Suprapubic skin (tissue), 4 donors: ENCODE results near the gene THG1L. TPM values are rescaled to one million over a fixed set of nuclear protein-coding genes. Genes with fewer than 3 reads are reported as not detected.

Experiments
- DNase-seq, 2 donors: peaks; one replicate each; pipeline ENCODE4 v3.0.0-alpha.2; 2019; ENCODE audit warnings: low spot score in 2 of 2
- H3K27ac ChIP-seq: fragments of 200-600 bp; sonication (generic); one replicate; pipeline ENCODE4 v1.5.1; 2019
- H3K27me3 ChIP-seq: fragments of 200-600 bp; sonication (generic); one replicate; pipeline ENCODE4 v1.5.1; 2019
- H3K36me3 ChIP-seq: fragments of 200-600 bp; sonication (generic); one replicate; pipeline ENCODE4 v1.5.1; 2019
- H3K4me1 ChIP-seq: fragments of 200-600 bp; sonication (generic); one replicate; pipeline ENCODE4 v1.5.1; 2019
- H3K4me3 ChIP-seq: fragments of 200-600 bp; sonication (generic); one replicate; pipeline ENCODE4 v1.5.1; 2019; ENCODE audit warnings: mild to moderate bottlenecking
- H3K9me3 ChIP-seq: fragments of 200-600 bp; sonication (generic); one replicate; pipeline ENCODE4 v1.5.1; 2019
- EP300 ChIP-seq: sonication (generic); formaldehyde crosslinking; IDR thresholded peaks from one replicate; pipeline ENCODE4 v1.6.1; 2017; ENCODE audit warnings: antibody characterized with exemption
- POLR2A ChIP-seq, 2 donors: fragments of 450-650 bp; IDR thresholded peaks; one replicate each; pipeline ENCODE4 v1.6.1; 2017; ENCODE audit warnings: antibody characterized with exemption in 2 of 2, mild to moderate bottlenecking in 2 of 2, moderate library complexity in 2 of 2
- POLR2AphosphoS5 ChIP-seq, 3 donors: sonication (generic); formaldehyde crosslinking; IDR thresholded peaks; one replicate each; pipeline ENCODE4 v1.6.1; 2017; ENCODE audit warnings: antibody characterized with exemption in 3 of 3
- WGBS: methylation state at CpG from one replicate; pipeline ENCODE4 v1.1.5; 2018; 5-methylcytosine and 5-hydroxymethylcytosine counted together
- total RNA-seq, 4 donors: library from RNA; depleted of rRNA; stranded (reverse); fragments of >200 nt; gene quantifications; one replicate each; pipeline ENCODE4 v1.1.0, GENCODE V29; 2016
- TF ChIP-seq, protein P1 (sequence below), 2 donors: fragments of 200-600 bp in 1 of 2; fragments of 450-650 bp in 1 of 2; sonication (generic) in 1 of 2; IDR thresholded peaks; one replicate each; pipeline ENCODE4 v1.5.1; 2016 to 2019; ENCODE audit warnings: antibody characterized with exemption in 2 of 2, mild to moderate bottlenecking in 1 of 2, moderate library complexity in 1 of 2

Gene THG1L
- total RNA-seq, 4 donors from 2014 or later: 5.1 to 14.5 (median 11.0) TPM

DNA sequence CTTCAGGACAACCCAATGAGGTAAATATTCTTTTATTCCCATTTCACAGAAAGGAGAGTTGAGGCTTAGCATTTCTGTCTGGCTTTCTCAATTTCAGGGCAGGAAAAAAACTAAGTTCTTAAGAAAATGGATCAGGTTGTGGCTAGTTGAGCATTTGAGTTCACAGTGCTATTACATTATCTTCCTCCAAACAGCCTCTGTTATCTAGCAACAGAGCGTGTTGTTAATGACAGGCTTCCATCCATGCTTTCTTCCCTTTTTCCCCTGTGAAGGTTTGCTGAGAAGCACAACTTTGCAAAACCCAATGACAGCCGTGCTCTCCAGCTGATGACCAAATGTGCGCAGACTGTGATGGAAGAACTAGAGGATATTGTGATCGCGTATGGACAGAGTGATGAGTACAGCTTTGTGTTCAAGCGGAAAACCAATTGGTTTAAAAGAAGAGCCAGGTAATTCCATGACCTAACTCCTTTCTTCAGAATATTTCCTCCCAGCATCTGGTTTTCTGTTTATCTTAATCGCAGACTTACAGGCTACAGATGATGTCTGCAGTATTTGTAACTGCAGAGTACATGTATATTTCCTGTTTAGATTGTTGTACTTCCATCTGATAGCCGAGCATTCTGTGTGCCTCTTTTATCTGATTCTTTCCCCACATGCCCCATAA, 1.5 kb downstream of the THG1L start:
- peaks cover 13% of the 10 kb centered on the region for H3K4me1 ChIP-seq
- H3K9me3 ChIP-seq: no peaks in the 10 kb centered on the region
- WGBS: 92% methylated on average over 8 of the region's 8 CpGs

DNA sequence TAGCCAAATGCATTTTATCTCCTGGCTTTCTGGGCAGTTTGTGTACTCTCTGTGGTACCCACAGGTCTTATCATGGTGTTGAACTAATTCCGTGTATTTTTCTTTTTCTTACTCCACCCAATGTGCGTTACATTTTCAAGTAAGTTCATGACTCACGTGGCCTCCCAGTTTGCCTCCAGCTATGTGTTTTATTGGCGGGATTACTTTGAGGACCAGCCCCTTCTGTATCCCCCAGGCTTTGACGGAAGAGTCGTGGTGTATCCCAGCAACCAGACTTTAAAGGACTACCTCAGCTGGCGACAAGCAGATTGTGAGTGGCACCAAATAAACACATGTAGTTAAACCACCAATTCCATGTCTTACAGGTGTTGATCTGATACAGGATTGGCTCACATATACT, 3.2 kb downstream of the THG1L start:
- H3K27ac ChIP-seq: no peak overlapping the region
- H3K36me3 ChIP-seq: peaks cover 53% of the 10 kb centered on the region
- no peaks in the 10 kb centered on the region for H3K9me3 ChIP-seq
- H3K4me1 ChIP-seq: peaks cover 13% of the 10 kb centered on the region
- TF ChIP-seq, protein P1, sequence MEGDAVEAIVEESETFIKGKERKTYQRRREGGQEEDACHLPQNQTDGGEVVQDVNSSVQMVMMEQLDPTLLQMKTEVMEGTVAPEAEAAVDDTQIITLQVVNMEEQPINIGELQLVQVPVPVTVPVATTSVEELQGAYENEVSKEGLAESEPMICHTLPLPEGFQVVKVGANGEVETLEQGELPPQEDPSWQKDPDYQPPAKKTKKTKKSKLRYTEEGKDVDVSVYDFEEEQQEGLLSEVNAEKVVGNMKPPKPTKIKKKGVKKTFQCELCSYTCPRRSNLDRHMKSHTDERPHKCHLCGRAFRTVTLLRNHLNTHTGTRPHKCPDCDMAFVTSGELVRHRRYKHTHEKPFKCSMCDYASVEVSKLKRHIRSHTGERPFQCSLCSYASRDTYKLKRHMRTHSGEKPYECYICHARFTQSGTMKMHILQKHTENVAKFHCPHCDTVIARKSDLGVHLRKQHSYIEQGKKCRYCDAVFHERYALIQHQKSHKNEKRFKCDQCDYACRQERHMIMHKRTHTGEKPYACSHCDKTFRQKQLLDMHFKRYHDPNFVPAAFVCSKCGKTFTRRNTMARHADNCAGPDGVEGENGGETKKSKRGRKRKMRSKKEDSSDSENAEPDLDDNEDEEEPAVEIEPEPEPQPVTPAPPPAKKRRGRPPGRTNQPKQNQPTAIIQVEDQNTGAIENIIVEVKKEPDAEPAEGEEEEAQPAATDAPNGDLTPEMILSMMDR (IDR thresholded peaks at IDR 0.05): no peak
- TF ChIP-seq POLR2A (IDR thresholded peaks at IDR 0.05) (no peak), EP300 (no peak), POLR2AphosphoS5 (IDR thresholded peaks at IDR 0.05) (no peak)
- WGBS: 59% methylated on average over 7 of the region's 7 CpGs
- DNase-seq: no peak
- H3K27me3 ChIP-seq: no peaks in the 10 kb centered on the region
- no peak overlapping the region for H3K4me3 ChIP-seq

More for the DNA sequence above, 1.5 kb downstream of the THG1L start:
- DNase-seq: no peak
- Histone ChIP-seq H3K27ac (no peak overlapping the region), H3K4me3 (no peak overlapping the region), H3K27me3 (no peaks in the 10 kb centered on the region), H3K36me3 (peaks cover 38% of the 10 kb centered on the region)
- TF ChIP-seq POLR2AphosphoS5 (IDR thresholded peaks at IDR 0.05) (no peak), POLR2A (IDR thresholded peaks at IDR 0.05) (no peak), EP300 (no peak)
- TF ChIP-seq, protein P1 (IDR thresholded peaks at IDR 0.05): no peak

DNA sequence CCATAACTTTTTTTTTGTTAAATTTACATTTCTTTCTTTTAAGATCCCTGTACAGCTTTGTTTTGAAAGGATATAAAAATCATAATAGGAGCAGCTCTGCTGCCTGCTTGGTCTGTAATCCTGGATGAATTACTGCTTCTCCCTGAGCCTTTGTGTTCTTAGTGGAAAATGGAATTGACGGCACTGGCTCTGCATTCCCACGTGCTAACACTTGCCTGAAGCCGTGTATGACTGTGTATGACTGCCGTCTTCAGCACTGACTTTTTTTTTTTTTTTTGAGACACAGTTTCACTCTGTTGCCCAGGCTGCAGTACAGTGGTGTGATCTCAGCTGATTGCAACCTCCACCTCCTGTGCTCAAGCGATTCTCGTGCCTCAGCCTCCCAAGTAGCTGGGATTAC, 4.8 kb downstream of the THG1L start:
- TF ChIP-seq, protein P1 (IDR thresholded peaks at IDR 0.05): no peak
- TF ChIP-seq POLR2AphosphoS5 (IDR thresholded peaks at IDR 0.05) (no peak), POLR2A (IDR thresholded peaks at IDR 0.05) (no peak), EP300 (no peak)
- H3K27ac ChIP-seq: no peak overlapping the region
- H3K4me1 ChIP-seq: peaks cover 8% of the 10 kb centered on the region
- WGBS: 68% methylated on average over 6 of the region's 6 CpGs
- no peak for DNase-seq
- H3K9me3 ChIP-seq: no peaks in the 10 kb centered on the region
- no peaks in the 10 kb centered on the region for H3K27me3 ChIP-seq
- no peak overlapping the region for H3K4me3 ChIP-seq
- H3K36me3 ChIP-seq: peaks cover 59% of the 10 kb centered on the region

DNA sequence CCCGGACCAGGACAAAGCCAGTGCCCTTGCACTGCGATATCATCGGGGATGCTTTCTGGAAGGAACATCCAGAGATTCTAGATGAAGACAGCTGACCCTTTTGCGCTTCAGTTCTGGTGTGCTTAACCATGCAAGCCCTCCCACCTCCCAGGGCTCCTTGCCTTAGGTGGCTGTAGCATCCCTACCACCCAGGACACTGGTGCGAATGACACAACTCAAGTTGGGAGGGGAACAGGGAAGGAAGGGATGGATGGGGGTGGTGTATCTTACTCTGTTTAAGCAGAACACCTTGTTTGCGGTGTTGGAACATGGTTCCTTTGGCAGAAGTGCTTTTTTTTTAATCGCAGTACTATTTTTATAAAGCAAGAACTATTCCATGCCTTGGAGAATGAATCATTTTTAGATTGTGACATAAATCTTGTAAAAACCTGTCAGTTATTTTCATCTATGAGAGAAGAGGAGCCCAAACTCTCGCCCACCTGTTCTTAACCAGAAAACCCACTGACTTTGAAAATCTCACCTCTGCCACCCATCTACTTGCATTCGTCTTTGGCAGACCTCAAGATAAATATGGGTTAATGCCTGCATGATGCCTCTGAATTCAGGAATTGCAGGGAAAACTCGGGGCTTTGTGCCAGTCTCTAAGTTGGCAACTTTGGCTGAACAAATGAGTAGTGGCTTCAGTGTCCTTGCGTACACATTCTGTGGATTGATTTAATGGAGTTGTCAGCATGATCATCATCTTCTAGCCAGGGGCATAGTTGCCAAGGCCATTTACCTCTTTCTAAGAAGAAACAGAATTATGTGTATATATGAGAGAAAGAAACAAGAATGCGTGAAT, 8.4 kb downstream of the THG1L start:
- TF ChIP-seq POLR2A (IDR thresholded peaks at IDR 0.05): no peak
- no peak for TF ChIP-seq POLR2AphosphoS5 (IDR thresholded peaks at IDR 0.05)
- TF ChIP-seq, protein P1 (IDR thresholded peaks at IDR 0.05): no peak
- TF ChIP-seq EP300: no peak
- H3K27me3 ChIP-seq: no peaks in the 10 kb centered on the region
- no peaks in the 10 kb centered on the region for H3K9me3 ChIP-seq
- no peak overlapping the region for H3K4me3 ChIP-seq
- H3K4me1 ChIP-seq: peaks cover 14% of the 10 kb centered on the region
- 75% methylated on average over 12 of the region's 12 CpGs for WGBS
- no peak overlapping the region for H3K27ac ChIP-seq
- DNase-seq: no peak
- peaks cover 42% of the 10 kb centered on the region for H3K36me3 ChIP-seq

DNA sequence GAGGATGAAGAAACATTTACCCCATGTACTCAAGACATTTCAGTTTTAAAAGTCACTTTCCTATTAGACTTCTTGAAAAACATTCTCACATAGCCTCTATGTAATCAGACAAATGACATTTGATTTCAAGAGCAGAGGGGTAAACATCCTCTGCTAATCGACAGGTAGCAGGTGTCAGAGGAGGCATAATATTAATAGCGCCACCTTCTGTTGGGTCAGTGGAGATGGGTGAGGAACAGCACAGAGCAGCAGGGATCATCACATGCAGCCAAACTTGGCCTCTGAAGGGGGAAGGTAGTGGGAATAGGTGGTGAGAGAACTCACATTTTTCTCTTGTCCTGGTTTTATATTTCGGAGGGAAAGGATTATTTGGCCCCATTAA, 9.0 kb downstream of the THG1L start:
- no peaks in the 10 kb centered on the region for H3K27me3 ChIP-seq
- H3K4me1 ChIP-seq: peaks cover 20% of the 10 kb centered on the region
- peaks cover 36% of the 10 kb centered on the region for H3K36me3 ChIP-seq
- H3K4me3 ChIP-seq: no peak overlapping the region
- TF ChIP-seq POLR2A (IDR thresholded peaks at IDR 0.05): no peak
- TF ChIP-seq, protein P1 (IDR thresholded peaks at IDR 0.05): peak in 1 of 2 donors; percentile 12
- TF ChIP-seq POLR2AphosphoS5 (IDR thresholded peaks at IDR 0.05): no peak
- TF ChIP-seq EP300: no peak
- no peak overlapping the region for H3K27ac ChIP-seq
- H3K9me3 ChIP-seq: no peaks in the 10 kb centered on the region
- no peak for DNase-seq
- 63% methylated on average over 3 of the region's 3 CpGs for WGBS
